Right atrium auricular region (tissue), 2 donors: Measurements from ENCODE around the gene MYO1D. TPM values are rescaled to one million over a fixed set of nuclear protein-coding genes. Genes with fewer than 3 reads are reported as not detected.

Experiments
- DNase-seq: peaks from one replicate; pipeline ENCODE4 v3.0.0-alpha.2; 2019; ENCODE audit warnings: low spot score
- H3K27ac ChIP-seq, 2 donors: fragments of 200-600 bp; sonication (generic); 1 replicate in 1 of 2; 2 replicates in 1 of 2; pipeline ENCODE4 v1.5.1; 2016 to 2019
- H3K27me3 ChIP-seq, 2 donors: fragments of 200-600 bp; sonication (generic); one replicate each; pipeline versions ENCODE4 v1.5.1 to v1.6.0; 2017 to 2019
- H3K36me3 ChIP-seq: fragments of 200-600 bp; sonication (generic); one replicate; pipeline ENCODE4 v1.5.1; 2016
- H3K4me1 ChIP-seq, 2 donors: fragments of 200-600 bp; sonication (generic); one replicate each; pipeline versions ENCODE4 v1.5.1 to v1.6.0; 2017 to 2019
- H3K4me3 ChIP-seq, 2 donors: fragments of 200-600 bp; sonication (generic); 1 replicate in 1 of 2; 2 replicates in 1 of 2; pipeline ENCODE4 v1.5.1; 2017 to 2019; ENCODE audit warnings: mild to moderate bottlenecking in 1 of 2, moderate library complexity in 1 of 2
- H3K9me3 ChIP-seq, 2 donors: fragments of 200-600 bp; sonication (generic); one replicate each; pipeline ENCODE4 v1.5.1; 2019
- total RNA-seq, 2 donors: library from RNA; depleted of rRNA; stranded (reverse); fragments of >200 nt; gene quantifications; one replicate each; pipeline ENCODE4 v1.1.0, GENCODE V29; 2016
- TF ChIP-seq, protein P1 (sequence below), 2 donors: fragments of 200-600 bp; sonication (generic); IDR thresholded peaks; one replicate each; pipeline ENCODE4 v1.5.1; 2019; ENCODE audit warnings: antibody characterized with exemption in 2 of 2

Gene MYO1D
- total RNA-seq, 2 donors from 2014 or later, result 21.9 to 25.1 TPM

DNA sequence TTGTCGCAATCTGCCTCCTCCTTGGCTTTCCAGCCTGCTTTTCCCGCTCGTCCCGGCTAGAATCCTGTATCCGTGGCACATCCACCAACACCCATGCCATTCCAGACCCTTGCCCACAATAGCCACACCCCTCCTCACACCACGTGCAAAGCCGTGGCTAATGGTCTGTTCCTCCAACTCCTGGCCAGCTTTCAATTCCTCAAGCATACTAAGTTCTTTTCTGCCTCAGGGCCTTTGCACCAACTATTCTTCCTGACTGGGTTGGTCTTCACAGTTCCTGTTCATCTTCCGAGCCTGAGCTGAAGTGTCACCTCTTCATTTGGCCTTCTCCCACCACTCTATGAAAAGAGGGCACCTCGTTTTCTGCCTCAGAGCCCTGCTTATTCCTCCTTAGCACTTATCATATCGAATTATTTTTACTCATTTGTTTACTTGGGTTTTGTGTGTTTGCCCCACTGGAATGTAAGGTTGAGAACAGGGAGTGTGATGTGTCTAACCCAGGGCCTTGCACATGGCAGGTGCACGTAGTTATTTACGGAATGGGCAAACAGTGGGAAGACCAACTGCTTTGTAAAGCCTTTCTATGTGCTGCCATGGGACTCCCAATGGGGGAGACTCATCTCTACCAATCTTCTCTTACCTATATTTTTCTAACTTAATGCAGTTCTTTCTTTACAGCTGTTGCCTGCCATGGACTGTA lies 321.2 kb downstream of the MYO1D start:
- no peaks in the 10 kb centered on the region for H3K9me3 ChIP-seq
- no peak for DNase-seq
- no peaks in the 10 kb centered on the region for H3K4me1 ChIP-seq
- no peak overlapping the region for H3K4me3 ChIP-seq
- no peaks in the 10 kb centered on the region for H3K27me3 ChIP-seq
- TF ChIP-seq, protein P1, sequence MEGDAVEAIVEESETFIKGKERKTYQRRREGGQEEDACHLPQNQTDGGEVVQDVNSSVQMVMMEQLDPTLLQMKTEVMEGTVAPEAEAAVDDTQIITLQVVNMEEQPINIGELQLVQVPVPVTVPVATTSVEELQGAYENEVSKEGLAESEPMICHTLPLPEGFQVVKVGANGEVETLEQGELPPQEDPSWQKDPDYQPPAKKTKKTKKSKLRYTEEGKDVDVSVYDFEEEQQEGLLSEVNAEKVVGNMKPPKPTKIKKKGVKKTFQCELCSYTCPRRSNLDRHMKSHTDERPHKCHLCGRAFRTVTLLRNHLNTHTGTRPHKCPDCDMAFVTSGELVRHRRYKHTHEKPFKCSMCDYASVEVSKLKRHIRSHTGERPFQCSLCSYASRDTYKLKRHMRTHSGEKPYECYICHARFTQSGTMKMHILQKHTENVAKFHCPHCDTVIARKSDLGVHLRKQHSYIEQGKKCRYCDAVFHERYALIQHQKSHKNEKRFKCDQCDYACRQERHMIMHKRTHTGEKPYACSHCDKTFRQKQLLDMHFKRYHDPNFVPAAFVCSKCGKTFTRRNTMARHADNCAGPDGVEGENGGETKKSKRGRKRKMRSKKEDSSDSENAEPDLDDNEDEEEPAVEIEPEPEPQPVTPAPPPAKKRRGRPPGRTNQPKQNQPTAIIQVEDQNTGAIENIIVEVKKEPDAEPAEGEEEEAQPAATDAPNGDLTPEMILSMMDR (IDR thresholded peaks at IDR 0.05), result no peak
- no peaks in the 10 kb centered on the region for H3K36me3 ChIP-seq
- H3K27ac ChIP-seq, result no peak overlapping the region

DNA sequence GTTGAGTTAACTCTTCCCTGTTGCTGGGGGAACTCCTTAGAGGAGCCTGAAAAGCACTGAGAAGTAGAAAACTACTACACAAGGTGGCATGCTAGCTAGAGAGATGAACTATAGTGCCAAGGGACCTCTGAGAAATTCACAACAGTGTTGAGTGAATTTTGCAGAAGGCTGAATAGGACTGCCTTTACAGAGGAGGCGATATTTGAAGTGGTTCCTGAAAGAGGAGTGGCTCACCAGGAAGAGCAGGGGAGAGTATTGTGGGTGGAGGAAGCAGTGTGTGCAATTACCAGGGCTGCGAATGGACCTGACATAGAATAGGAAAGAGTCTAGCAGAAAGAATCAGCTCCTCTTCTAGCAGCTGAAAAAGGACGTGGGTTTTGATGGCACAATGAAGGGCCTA lies 323.8 kb downstream of the MYO1D start:
- Histone ChIP-seq H3K27ac (no peak overlapping the region), H3K9me3 (no peaks in the 10 kb centered on the region), H3K36me3 (no peaks in the 10 kb centered on the region), H3K4me3 (no peak overlapping the region), H3K27me3 (no peaks in the 10 kb centered on the region), H3K4me1 (no peaks in the 10 kb centered on the region)
- no peak for DNase-seq
- TF ChIP-seq, protein P1 (IDR thresholded peaks at IDR 0.05), result no peak

DNA sequence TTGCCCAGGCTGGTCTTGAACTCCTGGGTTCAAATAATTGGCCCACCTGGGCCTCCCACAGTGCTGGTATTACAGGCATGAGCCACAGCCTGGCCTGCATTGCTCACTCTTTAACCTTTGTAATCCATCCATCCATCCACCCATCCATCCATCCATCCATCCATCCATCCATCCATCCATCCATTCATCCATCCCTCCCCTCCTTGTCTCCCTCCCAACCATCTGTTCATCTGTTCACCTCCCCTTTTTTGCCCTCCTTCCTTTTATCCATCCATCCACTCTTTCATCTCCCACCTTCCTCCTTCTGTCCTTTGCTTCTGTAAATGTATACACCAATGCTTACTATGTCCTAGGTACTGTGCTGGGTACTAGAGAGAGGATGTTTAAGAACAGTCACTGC lies 324.6 kb downstream of the MYO1D start:
- no peaks in the 10 kb centered on the region for H3K27me3 ChIP-seq
- no peak overlapping the region for H3K27ac ChIP-seq
- TF ChIP-seq, protein P1 (IDR thresholded peaks at IDR 0.05), result no peak
- H3K4me1 ChIP-seq, result no peaks in the 10 kb centered on the region
- no peak for DNase-seq
- H3K36me3 ChIP-seq, result no peaks in the 10 kb centered on the region
- no peaks in the 10 kb centered on the region for H3K9me3 ChIP-seq
- H3K4me3 ChIP-seq, result no peak overlapping the region

DNA sequence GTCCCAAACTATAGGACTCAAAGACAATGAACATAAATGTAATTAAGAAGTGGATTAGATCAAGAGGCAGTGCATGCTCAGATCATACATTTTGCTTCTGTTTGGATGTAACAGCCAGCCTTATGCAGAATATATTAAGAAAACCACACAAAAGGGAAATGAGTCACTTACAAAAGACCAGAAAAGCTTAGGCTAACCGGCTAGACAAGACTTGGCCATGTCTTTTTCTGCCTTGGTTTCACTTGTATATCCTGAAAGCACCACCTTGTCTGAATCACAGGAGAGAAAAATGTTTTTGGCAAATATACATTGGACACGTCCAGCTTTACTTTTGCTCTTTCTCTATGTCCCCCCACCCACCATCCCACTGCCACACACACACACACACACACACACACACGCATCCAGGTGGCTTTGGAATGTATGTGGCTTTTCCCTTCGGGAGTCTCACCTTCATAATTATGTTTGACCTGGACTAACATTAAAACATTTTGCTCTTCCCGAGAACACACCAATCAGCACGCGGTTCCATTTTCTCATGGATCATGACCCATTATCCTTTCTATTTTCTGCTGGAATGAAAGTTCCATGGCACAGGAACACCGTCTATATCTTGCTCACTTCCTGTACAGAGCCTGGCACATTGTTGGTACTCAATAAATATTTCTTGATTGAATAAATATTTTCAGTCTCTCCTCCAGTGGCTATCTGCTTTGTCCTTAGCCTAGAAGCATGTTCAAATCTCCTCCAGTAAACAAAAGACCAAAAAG lies 325.6 kb downstream of the MYO1D start:
- H3K4me3 ChIP-seq, result no peak overlapping the region
- H3K27me3 ChIP-seq, result no peaks in the 10 kb centered on the region
- H3K36me3 ChIP-seq, result no peaks in the 10 kb centered on the region
- TF ChIP-seq, protein P1 (IDR thresholded peaks at IDR 0.05), result no peak
- no peak overlapping the region for H3K27ac ChIP-seq
- no peaks in the 10 kb centered on the region for H3K9me3 ChIP-seq
- no peak for DNase-seq
- H3K4me1 ChIP-seq, result no peaks in the 10 kb centered on the region

DNA sequence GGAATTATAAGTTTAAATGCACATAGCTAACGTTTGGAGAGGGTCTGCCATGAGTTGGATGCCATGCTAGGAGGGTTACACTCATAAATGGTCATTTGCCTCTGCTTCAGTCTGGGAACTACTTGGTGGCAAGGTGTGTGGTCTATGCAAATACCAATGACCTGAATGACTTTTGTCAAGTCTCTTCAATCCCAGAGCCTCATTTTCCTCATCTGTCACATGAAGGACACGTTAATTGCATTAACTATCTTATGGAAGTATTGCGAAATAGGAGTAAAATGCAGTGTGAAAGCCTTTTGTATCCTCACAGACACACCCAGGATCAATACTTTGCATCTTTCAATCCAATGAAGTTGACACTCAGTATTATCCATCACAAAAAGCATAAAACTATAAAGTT lies 327.4 kb downstream of the MYO1D start:
- DNase-seq, result no peak
- no peak overlapping the region for H3K4me3 ChIP-seq
- H3K4me1 ChIP-seq, result no peaks in the 10 kb centered on the region
- H3K36me3 ChIP-seq, result no peaks in the 10 kb centered on the region
- H3K27me3 ChIP-seq, result no peaks in the 10 kb centered on the region
- H3K9me3 ChIP-seq, result no peaks in the 10 kb centered on the region
- TF ChIP-seq, protein P1 (IDR thresholded peaks at IDR 0.05), result no peak
- no peak overlapping the region for H3K27ac ChIP-seq
